EL (cell line): ENCODE measurements around the gene IPO5.
A peak's percentile ranks its signal among the peaks of the same experiment; 100 is the strongest.
"Not testable (repeated sequence)": the region's sequence is repeated elsewhere in the genome, so short reads cannot be mapped to it uniquely, and the experiment has no call there.

Experiments used
- DNase-seq: peaks from one replicate; pipeline ENCODE4 v3.0.0-alpha.2; 2016

The IPO5 gene

DNA sequence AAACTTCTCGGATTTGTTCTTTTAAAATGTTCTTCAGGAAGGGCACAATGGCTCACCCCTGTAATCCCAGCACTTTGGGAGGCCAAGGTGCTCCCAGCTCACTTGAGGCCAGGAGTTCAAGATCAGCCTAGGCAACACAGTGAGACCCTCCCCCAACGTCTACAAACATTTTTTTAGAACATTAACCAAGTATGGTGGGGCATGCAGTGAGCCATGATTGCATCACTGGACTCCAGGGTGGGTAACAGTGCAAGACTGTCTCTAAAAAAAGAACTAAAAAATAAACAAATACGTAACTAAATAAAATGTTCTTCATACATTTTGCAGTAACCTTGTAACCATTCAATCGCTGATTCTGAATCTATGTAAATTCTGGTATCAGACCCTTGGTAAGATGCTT, 2.1 kb upstream of the IPO5 start:
- DNase-seq, result no peak

GRCh38 chr13:97952831-97953230, 644 bp upstream of the IPO5 start:
- DNase-seq, result not testable (repeated sequence)

DNA sequence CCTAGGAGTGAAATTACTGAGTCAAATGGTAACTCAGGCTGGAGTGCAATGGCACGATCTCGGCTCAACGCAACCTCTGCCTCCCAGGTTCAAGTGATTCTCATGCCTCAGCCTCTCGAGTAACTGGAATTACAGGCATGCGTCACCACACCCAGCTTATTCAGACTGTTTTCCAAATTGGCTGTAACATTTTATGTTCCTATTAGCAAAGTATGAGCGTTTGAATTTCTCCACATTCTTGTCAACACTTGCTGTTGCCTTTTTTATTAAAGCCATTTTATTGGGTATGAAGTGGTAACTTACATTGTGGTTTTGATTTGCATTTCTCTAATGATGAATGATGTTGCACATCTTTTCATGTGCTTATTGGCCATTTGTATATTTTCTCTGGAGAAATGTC, 7.9 kb downstream of the IPO5 start:
- no peak for DNase-seq

GRCh38 chr13:97962887-97963286, 9.4 kb downstream of the IPO5 start:
- DNase-seq, result no peak

DNA sequence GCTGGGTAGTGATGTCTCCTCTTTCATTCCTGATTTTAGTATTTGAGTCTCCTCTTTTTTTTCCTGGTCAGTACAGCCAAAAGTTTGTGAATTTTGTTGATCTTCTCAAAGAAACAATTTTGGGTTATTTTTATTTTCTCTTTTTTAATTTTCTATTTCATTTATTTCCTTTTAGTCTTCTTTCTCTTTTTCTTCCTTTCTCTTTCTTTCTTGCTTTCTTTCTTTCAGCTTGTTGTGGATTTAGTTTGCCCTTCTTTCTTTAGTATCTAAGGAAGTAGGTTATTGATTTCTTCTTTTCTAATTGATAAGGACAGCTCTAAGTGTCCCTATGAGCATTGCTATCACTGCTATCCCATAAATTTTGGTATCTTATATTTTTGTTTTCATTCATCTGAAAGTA, 13.8 kb downstream of the IPO5 start:
- DNase-seq, result no peak

DNA sequence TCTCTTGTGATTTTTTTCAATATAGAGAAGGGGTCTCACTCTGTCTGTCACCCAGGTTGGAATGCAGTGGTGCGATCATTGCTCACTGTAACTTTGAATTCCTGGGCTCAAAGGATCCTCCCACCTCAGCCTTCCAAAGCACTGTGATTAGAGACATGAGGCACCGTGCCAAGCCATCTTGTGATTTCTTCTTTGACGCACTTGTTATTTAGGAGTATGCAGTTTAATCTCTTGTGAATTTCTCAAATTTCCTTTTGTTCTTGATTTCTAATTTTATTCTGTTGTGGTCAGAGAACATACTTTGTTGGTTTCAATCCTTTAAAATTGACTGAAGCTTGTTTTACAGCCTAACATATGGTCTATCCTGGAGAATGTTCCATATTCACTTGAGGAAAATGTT, 14.5 kb downstream of the IPO5 start:
- no peak for DNase-seq

GRCh38 chr13:97971519-97971918, 18.0 kb downstream of the IPO5 start:
- DNase-seq, result no peak

GRCh38 chr13:97974773-97975172, 21.3 kb downstream of the IPO5 start:
- no peak for DNase-seq

GRCh38 chr13:97975280-97975847, 21.9 kb downstream of the IPO5 start:
- no peak for DNase-seq

DNA sequence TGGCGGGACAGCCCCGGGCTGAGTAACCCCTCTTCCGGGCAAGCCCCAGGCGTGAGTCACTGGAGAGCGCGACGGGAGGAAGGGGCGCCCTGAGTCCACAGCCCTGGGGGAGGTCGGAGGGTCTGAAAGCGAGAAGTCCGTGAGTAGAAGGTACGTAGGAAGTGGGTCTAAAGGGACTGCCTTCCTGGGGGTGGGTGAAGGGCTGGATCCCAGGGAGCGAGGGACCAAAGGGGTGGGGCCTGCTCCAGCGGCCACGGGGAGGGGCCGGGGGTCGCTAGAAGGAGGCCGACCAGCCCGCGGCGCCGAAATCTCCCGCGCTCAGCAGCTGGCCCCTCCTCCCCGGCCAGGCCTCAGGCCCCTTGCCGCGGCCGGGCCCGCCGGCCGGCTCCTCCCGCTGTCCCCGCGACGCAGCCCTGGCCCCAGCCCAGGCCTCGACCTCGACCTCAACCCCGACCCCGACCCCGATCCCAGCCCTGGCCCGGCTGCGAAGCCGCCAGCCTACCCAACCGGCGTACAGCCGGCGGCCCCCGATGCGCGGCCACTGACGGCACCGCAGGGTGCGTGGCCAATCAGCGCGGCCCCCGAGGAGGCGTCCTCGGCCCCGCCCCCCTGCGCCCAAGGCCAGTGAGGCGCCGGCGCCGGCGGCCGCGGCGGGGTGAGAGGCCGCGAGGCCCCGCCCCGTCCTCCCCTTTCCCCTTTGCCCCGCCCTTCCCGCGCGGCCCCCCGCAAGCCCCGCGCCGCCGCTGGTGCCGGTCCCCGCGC, 22.6 kb downstream of the IPO5 start:
- DNase-seq, result peak; percentile 91

DNA sequence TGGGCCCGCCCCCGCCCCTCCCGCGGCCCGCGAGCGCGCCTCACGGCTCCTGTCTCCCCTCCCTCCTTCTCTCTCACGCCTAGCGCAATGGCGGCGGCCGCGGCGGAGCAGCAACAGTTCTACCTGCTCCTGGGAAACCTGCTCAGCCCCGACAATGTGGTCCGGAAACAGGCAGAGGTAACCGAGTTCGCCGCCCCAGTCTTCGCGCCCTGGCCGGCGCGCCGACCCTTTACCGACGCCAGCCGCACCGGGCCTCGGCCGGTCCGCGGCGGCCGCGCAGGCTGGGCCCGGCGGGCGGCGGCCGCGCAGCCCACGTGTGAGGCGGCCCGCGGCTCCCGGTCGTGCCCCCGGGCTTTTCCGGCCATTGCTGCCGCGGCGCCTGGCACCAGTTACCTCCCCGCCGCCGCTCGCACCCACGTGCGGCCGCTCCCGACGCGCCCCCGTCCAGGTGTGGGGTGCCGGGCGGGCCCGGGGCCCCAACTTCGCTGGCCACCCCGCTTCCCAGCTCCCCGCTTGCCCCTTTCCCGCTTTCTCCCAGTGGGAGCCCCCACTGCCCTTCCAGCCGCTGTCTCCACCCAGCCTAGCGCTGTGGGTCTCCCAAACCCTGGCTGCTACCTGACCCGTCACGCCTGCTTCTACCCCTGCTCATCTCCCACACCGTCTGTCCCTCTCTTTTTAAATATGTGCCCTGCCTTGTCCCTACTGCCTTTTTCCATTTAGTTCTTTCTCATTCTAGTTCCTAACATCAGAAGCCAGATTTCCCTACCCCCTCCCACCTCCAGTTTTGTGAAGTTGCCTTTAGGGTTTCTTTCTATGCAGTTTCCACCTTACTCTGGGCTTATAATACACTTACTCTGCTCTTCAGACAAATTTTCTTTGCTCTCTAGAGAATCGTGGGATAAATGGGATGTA, 23.4 kb downstream of the IPO5 start:
- DNase-seq, result peak; percentile 24

- DNase-seq, result peak; percentile 3
These were observed 24.5 kb downstream of the IPO5 start for GRCh38 chr13:97977982-97978381.

DNA sequence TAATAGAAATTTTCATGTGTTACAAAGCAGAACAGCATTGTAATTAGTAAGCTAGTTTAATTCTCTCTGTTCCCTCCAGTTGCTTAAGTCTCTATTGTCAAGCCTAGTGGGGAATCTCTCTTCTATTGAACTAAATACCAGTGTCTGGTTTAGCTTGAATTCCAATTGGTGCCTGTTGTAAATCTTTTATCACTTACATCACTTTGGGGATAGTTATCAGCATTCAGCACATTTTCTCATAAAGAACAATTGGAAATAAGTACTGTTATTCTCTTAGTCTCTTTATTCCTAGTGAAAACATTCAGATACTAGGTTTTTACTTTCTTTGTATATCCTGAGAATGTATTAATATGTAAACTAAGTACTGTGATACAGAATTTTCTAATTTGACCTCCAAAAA, 25.2 kb downstream of the IPO5 start:
- peak; percentile 65 for DNase-seq

DNA sequence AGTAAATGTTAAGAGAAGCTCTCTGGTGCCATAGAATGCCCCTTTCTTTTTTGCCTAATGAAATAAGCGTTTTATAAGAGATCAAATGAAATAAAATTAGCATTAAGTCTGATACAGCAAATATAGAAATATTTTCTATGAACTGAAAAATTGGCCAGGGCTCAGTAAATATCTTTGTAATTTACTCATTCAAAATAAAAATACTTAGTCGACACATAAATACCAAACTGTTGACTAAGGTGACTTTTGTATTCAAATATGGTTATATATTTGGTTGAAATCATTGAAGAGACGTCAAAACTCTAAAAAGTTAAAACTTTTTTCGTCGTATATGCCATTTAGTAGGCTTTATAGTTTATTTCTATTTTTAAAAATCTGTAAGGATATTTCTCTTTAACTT, 25.6 kb downstream of the IPO5 start:
- DNase-seq, result peak; percentile 55

DNA sequence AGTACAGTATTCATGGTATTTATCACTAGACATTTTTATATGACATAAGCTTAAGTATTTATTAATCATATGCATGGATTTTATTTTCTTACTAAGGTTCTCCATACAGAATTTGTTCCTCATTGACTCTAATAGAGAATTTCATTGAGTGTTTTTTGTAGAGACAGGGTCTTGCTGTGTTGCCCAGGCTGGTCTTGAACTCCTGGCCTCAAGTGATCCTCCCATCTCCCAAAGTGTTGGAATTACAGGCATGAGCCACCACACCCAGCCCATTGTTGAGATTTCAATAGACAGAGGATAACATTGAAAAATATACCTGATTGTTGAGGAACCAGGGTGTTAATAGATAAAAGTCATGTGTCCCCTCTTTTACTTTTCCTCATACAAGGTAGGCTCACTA, 26.1 kb downstream of the IPO5 start:
- no peak for DNase-seq

DNA sequence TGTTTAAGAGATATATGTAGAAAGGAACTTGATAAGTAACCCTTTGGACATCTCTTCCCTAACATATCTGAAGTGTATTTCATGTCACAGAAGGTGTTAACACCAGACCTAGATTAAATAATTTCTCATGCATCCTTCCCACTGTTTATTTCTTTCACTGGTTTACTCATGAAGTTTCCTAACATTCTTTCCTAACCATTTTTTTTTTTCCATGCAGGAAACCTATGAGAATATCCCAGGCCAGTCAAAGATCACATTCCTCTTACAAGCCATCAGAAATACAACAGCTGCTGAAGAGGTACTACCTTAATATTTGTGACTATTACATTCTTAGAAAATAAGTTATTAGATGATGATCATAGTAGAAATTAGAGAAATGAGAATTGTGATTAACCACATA, 28.8 kb downstream of the IPO5 start:
- DNase-seq, result peak; percentile 38

- DNase-seq, result no peak
These were observed 33.4 kb downstream of the IPO5 start for GRCh38 chr13:97986835-97987234.

- no peak for DNase-seq
These were observed 46.2 kb downstream of the IPO5 start for GRCh38 chr13:97999653-98000052.

DNA sequence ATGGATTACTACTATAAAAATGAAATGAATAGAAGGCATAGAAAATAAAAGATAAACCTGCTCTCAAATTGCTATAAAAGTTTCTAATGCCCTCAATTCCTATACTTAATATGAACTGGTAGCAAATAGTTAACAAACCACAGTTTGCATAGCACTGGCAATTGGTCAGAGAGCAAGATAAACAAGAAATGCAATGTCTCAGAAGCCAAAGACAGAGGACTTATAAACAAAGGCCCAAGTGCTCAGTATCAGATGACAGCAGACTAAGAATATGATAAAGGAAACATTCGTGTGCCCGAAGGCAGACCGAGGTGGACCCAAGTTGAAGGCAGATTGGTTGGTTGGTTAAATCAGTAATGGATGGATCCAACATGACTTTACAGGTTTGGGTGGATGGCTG, 50.6 kb downstream of the IPO5 start:
- DNase-seq, result peak; percentile 52

DNA sequence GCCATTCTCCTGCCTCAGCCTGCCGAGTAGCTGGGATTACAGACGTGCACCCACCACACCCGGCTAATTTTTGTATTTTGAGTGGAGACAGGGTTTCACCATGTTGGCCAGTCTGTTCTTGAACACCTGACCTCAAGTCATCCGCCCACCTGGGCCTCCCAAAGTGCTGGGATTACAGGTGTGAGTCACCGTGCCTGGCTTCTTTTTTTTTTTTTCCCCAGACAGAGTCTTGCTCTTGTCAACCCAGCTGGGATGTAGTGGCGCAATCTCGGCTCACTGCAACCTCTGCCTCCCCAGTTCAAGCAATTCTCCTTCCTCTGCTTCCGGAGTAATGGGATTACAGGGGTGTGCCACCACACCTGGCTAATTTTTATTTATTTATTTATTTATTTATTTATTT, 51.5 kb downstream of the IPO5 start:
- peak; percentile 29 for DNase-seq

- no peak for DNase-seq
These were observed 53.5 kb downstream of the IPO5 start for GRCh38 chr13:98007001-98007400.

DNA sequence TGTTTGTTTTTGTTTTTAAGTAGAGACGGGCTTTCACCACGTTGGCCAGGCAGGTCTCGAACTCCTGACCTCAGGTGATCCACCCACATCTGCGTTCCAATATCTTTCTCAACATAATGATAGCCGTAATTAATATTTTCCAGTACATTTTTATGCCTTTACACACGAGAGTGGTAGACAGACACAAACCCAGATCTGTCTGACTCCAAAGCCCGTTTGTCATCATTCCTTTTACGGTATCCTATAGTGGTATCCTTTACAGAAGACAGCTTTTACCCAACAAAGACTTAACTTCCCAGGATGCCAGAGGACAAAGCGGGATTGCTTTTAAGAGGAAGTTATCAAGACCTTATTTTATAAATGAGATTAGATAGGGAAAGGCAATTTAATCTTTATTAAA, 59.8 kb downstream of the IPO5 start:
- DNase-seq, result no peak

GRCh38 chr13:98014766-98015165, 61.3 kb downstream of the IPO5 start:
- peak; percentile 85 for DNase-seq

DNA sequence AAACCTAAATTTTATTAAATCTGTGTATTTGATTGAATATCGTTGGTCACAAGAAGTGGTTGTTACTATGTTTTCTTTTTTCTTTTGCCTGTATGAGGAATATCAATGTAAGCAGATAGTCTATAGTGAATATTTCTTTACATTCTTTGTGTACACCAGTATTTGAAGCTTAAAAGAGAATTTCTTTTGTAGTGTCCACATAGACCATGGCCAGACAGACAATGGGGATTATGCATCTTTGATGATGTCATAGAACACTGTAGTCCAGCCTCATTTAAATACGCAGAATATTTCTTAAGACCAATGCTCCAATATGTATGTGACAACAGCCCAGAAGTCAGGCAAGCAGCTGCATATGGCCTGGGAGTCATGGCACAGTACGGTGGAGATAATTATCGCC, 64.8 kb downstream of the IPO5 start:
- no peak for DNase-seq
